ENCODE results near the gene LTB.

LTB gene

GRCh38 chr6:31582230-31582643 lies at the start of gene LTB:
Gene LTB (minus strand): TSS chr6:31582424. CDS start chr6:31582417, 7 bp downstream.
- DNase-seq: no peak

- no peak for DNase-seq
These were observed 49.6 kb upstream of the LTB start for GRCh38 chr6:31631681-31632278.

GRCh38 chr6:31631209-31631608 lies 49.0 kb upstream of the LTB start:
- DNase-seq: no peak

GRCh38 chr6:31630177-31630934 lies 48.1 kb upstream of the LTB start:
- DNase-seq: no peak

- no peak for DNase-seq
These were observed 46.8 kb upstream of the LTB start for GRCh38 chr6:31629014-31629413.

GRCh38 chr6:31627690-31628287 lies 45.6 kb upstream of the LTB start:
- no peak for DNase-seq

GRCh38 chr6:31626952-31627351 lies 44.7 kb upstream of the LTB start:
- DNase-seq: no peak

- no peak for DNase-seq
These were observed 41.8 kb upstream of the LTB start for GRCh38 chr6:31624070-31624469.

GRCh38 chr6:31622684-31623091 lies 40.5 kb upstream of the LTB start:
- no peak for DNase-seq

- no peak for DNase-seq
These were observed 39.8 kb upstream of the LTB start for GRCh38 chr6:31621991-31622390.

GRCh38 chr6:31621320-31621939 lies 39.2 kb upstream of the LTB start:
- DNase-seq: no peak

GRCh38 chr6:31620586-31621319 lies 38.5 kb upstream of the LTB start, which contains the start of gene PRRC2A:
Gene PRRC2A (plus strand): TSS chr6:31620715. CDS start chr6:31622790, 2,075 bp downstream.
- peak; percentile 97 for DNase-seq

GRCh38 chr6:31619805-31620585 lies 37.8 kb upstream of the LTB start:
- peak; percentile 98 for DNase-seq

- no peak for DNase-seq
These were observed 34.8 kb upstream of the LTB start for GRCh38 chr6:31617010-31617409.

GRCh38 chr6:31615748-31616147 lies 33.5 kb upstream of the LTB start:
- DNase-seq: no peak

GRCh38 chr6:31614684-31615578 lies 32.7 kb upstream of the LTB start, which contains the start of gene AIF1:
Gene AIF1 (plus strand): TSS chr6:31615234. CDS start chr6:31615330, 96 bp downstream.
- no peak for DNase-seq

GRCh38 chr6:31614075-31614619 lies 31.9 kb upstream of the LTB start:
- DNase-seq: no peak

- no peak for DNase-seq
These were observed 28.7 kb upstream of the LTB start for GRCh38 chr6:31610968-31611367.

GRCh38 chr6:31609519-31610406 lies 27.5 kb upstream of the LTB start:
- no peak for DNase-seq

Data from right forelimb (tissue), 1 donor.